ENCODE results near the gene DCDC2. TPM values are rescaled to one million over a fixed set of nuclear protein-coding genes. Genes with fewer than 3 reads are reported as not detected.
A peak's percentile ranks its signal among the peaks of the same experiment; 100 is the strongest.
"Not testable (repeated sequence)": the region's sequence is repeated elsewhere in the genome, so short reads cannot be mapped to it uniquely, and the experiment has no call there.

The DCDC2 gene
- polyA plus RNA-seq, 3 donors = 96.2 to 138 (median 110) TPM

- not testable (repeated sequence) for DNase-seq
Measured at GRCh38 chr6:24384369-24385130, 26.7 kb upstream of the DCDC2 start.

GRCh38 chr6:24382891-24383494, 25.1 kb upstream of the DCDC2 start:
- not testable (repeated sequence) for DNase-seq

- no peak for DNase-seq
Measured at GRCh38 chr6:24382220-24382540, 24.3 kb upstream of the DCDC2 start.

GRCh38 chr6:24381476-24382219, 23.8 kb upstream of the DCDC2 start:
- DNase-seq = no peak

GRCh38 chr6:24378473-24379097, 20.7 kb upstream of the DCDC2 start:
- DNase-seq = no peak

GRCh38 chr6:24376871-24377270, 19.0 kb upstream of the DCDC2 start:
- DNase-seq = no peak

GRCh38 chr6:24374612-24375011, 16.8 kb upstream of the DCDC2 start:
- no peak for DNase-seq

GRCh38 chr6:24365103-24365633, 7.3 kb upstream of the DCDC2 start:
- DNase-seq = not testable (repeated sequence)

GRCh38 chr6:24362363-24362762, 4.5 kb upstream of the DCDC2 start:
- not testable (repeated sequence) for DNase-seq

- DNase-seq = peak; percentile 96
Measured at GRCh38 chr6:24359640-24360454, 2.0 kb upstream of the DCDC2 start.

GRCh38 chr6:24358219-24358821, 461 bp upstream of the DCDC2 start:
- no peak for DNase-seq

- no peak for DNase-seq
Measured at GRCh38 chr6:24356310-24356973, 1.4 kb downstream of the DCDC2 start.

GRCh38 chr6:24355393-24355792, 2.5 kb downstream of the DCDC2 start:
- DNase-seq = no peak

GRCh38 chr6:24353861-24354260, 4.0 kb downstream of the DCDC2 start:
- DNase-seq = no peak

GRCh38 chr6:24352434-24352833, 5.4 kb downstream of the DCDC2 start:
- DNase-seq = no peak

- no peak for DNase-seq
Measured at GRCh38 chr6:24344976-24345375, 12.9 kb downstream of the DCDC2 start.

GRCh38 chr6:24340998-24341938, 16.6 kb downstream of the DCDC2 start:
- no peak for DNase-seq

GRCh38 chr6:24339932-24340331, 17.9 kb downstream of the DCDC2 start:
- no peak for DNase-seq

GRCh38 chr6:24334285-24334684, 23.6 kb downstream of the DCDC2 start:
- DNase-seq = no peak
